HG02798 (cell line): ENCODE results near the gene NKAIN2.
A peak's percentile ranks its signal among the peaks of the same experiment; 100 is the strongest.
"Not testable (repeated sequence)": the region's sequence is repeated elsewhere in the genome, so short reads cannot be mapped to it uniquely, and the experiment has no call there.

Source experiments
- ATAC-seq: cut with Tn5 transposase; IDR thresholded peaks from one replicate; pipeline ENCODE4 v1.9.1; 2021; ENCODE audit warnings: mild to moderate bottlenecking; ENCODE audit not compliant: unreplicated experiment, poor library complexity

Gene NKAIN2

GRCh38 chr6:123945386-123945785 lies 141.7 kb downstream of the NKAIN2 start:
- ATAC-seq: no peak

- no peak for ATAC-seq
Measured at GRCh38 chr6:123953920-123954319, 150.3 kb downstream of the NKAIN2 start.

DNA sequence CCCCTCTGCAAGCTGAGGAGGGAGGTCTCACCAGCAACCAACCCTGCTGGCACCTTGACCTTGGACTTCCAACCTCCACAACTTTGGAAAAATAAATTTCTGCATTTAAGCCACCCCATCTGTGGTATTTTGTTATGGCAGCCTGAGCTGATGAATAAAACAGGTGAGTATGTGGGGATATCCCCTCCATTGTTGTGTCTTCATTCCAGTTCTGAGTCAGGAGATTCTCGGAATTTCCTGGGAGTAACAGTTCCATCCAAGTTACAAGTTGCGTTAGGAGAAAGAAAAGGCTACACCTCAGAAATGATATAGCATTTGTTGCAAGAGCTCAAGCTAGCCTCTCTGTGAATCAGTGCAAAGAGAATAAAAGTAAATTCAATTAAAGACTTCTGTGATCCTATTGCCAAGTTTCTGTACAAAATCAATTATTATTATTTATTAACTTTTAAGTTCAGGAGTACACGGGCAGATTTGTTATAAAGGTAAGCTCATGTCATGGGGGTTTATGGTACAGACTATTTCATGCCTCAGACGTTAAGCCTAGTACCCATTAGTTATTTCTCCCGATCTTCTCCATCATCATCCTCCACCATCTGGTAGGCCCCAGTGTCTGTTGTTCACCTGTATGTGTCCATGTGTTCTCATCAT lies 153.0 kb downstream of the NKAIN2 start:
- no peak for ATAC-seq

- no peak for ATAC-seq
Measured at GRCh38 chr6:123962508-123962907, 158.8 kb downstream of the NKAIN2 start.

GRCh38 chr6:123965894-123966293 lies 162.2 kb downstream of the NKAIN2 start:
- ATAC-seq: no peak

GRCh38 chr6:123966618-123967017 lies 163.0 kb downstream of the NKAIN2 start:
- no peak for ATAC-seq

DNA sequence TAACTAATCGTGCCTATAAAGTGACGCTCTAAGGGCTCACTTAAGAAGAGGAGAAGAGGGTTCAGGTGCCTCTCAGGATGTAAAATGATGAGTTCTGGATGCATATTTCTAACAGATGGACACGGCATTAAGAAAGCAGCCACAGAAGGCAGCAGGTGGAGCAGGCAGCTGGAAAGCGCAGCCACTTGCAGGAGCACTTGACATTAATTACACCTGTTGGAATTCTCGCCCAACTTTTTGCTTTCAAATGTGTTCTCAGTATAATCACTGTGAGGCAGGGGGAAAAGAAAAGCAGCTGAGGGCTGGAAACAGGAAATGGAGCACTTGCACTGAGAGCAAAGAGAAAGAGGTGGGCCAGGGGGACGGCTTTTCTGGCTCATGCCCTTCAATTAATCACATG lies 164.2 kb downstream of the NKAIN2 start:
- ATAC-seq: no peak

- no peak for ATAC-seq
Measured at GRCh38 chr6:123972600-123973294, 169.1 kb downstream of the NKAIN2 start.

- no peak for ATAC-seq
Measured at GRCh38 chr6:123980311-123980710, 176.6 kb downstream of the NKAIN2 start.

- ATAC-seq: peak; percentile 51
Measured at GRCh38 chr6:123986938-123987337, 183.3 kb downstream of the NKAIN2 start.

- ATAC-seq: not testable (repeated sequence)
Measured at GRCh38 chr6:123989918-123990317, 186.3 kb downstream of the NKAIN2 start.

DNA sequence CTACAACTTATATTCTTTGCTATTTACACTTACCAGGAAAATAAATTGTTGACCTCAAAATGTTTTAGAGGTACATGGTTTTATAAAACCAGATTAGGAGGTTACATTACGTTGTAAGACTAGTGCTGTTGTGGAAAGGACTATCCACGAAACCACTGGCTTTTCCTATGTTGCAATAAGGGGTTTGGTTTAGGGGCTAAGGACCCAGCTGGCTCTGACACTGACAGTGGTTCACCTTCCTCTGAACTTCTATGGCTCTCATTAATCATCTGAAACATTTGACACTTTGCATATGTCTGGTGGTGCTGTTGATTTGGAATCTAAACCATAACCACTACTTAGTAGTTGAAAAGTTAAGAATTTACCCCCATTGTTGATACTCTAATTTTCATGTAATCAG lies 186.7 kb downstream of the NKAIN2 start:
- no peak for ATAC-seq

GRCh38 chr6:123994168-123994567 lies 190.5 kb downstream of the NKAIN2 start:
- ATAC-seq: no peak

GRCh38 chr6:123994891-123995635 lies 191.4 kb downstream of the NKAIN2 start:
- no peak for ATAC-seq

DNA sequence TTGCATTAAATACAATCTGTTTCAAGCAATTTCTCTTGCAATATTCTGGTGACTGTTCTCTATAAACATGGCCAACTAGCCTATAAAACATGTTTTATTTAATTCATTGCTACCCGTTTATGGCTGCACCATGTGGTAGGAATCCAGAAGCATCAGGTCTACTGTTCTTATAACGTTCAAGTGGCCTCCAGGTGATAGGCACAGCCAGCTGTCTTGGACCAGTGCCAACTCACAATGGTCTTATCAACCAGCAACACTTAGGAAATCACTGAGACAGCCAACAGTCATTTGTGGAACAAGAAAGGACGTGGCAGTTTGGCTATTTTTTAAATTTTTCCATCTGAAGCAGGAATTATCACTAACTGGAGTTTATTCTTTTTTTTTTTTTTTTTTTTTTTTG lies 193.6 kb downstream of the NKAIN2 start:
- no peak for ATAC-seq

- no peak for ATAC-seq
Measured at GRCh38 chr6:124002377-124003081, 198.9 kb downstream of the NKAIN2 start.

DNA sequence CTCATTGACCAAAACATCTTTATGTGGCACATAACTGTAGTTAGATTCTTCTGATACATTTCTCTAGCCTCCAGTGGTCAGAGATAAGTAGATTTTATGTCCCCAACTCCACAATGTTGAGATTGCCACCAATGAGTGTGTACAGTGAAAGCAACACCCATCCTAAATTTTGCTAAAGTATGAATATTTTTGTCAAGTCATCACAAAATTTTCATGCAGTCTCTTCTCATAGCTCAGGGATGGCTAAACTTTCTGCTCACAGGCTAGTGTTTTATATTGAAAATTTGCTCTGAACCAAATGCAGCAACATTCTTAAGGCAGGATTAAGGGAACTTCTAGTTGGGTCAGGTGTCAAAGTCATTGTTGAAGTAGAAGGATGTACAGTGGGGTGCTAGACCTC lies 203.6 kb downstream of the NKAIN2 start:
- no peak for ATAC-seq

- no peak for ATAC-seq
Measured at GRCh38 chr6:124008000-124008987, 204.6 kb downstream of the NKAIN2 start.

- ATAC-seq: no peak
Measured at GRCh38 chr6:124008988-124009765, 205.5 kb downstream of the NKAIN2 start.
